ENCODE measurements around the gene SMPD1.

SMPD1 gene

GRCh38 chr11:6400431-6401345, 10.4 kb downstream of the SMPD1 start:
- Mint-ChIP-seq H3K4me1 (ENCODE audit: low read depth) (peaks cover 81% of the 10 kb centered on the region), H3K27me3 (no peaks in the 10 kb centered on the region), H3K36me3 (peaks cover 26% of the 10 kb centered on the region), H3K27ac (peak overlapping the region; percentile 43), H3K9me3 (ENCODE audit: low read depth) (no peaks in the 10 kb centered on the region), H3K4me3 (peak overlapping the region; percentile 33)

- Mint-ChIP-seq H3K4me1 (ENCODE audit: low read depth) (peaks cover 81% of the 10 kb centered on the region), H3K9me3 (ENCODE audit: low read depth) (no peaks in the 10 kb centered on the region), H3K36me3 (peaks cover 23% of the 10 kb centered on the region), H3K4me3 (no peak overlapping the region), H3K27me3 (no peaks in the 10 kb centered on the region), H3K27ac (peak overlapping the region; percentile 94)
These were observed 11.2 kb downstream of the SMPD1 start for GRCh38 chr11:6401464-6401863.

- H3K4me1 Mint-ChIP-seq (ENCODE audit: low read depth) = peaks cover 86% of the 10 kb centered on the region
- peak overlapping the region; percentile 94 for H3K27ac Mint-ChIP-seq
- H3K9me3 Mint-ChIP-seq (ENCODE audit: low read depth) = no peaks in the 10 kb centered on the region
- no peaks in the 10 kb centered on the region for H3K27me3 Mint-ChIP-seq
- H3K4me3 Mint-ChIP-seq = peak overlapping the region; percentile 87
- peaks cover 23% of the 10 kb centered on the region for H3K36me3 Mint-ChIP-seq
These were observed 11.8 kb downstream of the SMPD1 start for GRCh38 chr11:6402061-6402470.

GRCh38 chr11:6402561-6402981, 12.3 kb downstream of the SMPD1 start:
- peak overlapping the region; percentile 94 for H3K27ac Mint-ChIP-seq
- peaks cover 23% of the 10 kb centered on the region for H3K36me3 Mint-ChIP-seq
- peak overlapping the region; percentile 87 for H3K4me3 Mint-ChIP-seq
- H3K9me3 Mint-ChIP-seq (ENCODE audit: low read depth) = no peaks in the 10 kb centered on the region
- H3K4me1 Mint-ChIP-seq (ENCODE audit: low read depth) = peaks cover 91% of the 10 kb centered on the region
- no peaks in the 10 kb centered on the region for H3K27me3 Mint-ChIP-seq

GRCh38 chr11:6403539-6403938, 13.3 kb downstream of the SMPD1 start:
- Mint-ChIP-seq H3K4me1 (ENCODE audit: low read depth) (peaks cover 87% of the 10 kb centered on the region), H3K27ac (peak overlapping the region; percentile 61), H3K36me3 (peaks cover 20% of the 10 kb centered on the region), H3K9me3 (ENCODE audit: low read depth) (no peaks in the 10 kb centered on the region), H3K4me3 (peak overlapping the region; percentile 87), H3K27me3 (no peaks in the 10 kb centered on the region)

GRCh38 chr11:6404342-6405051, 14.2 kb downstream of the SMPD1 start:
- no peaks in the 10 kb centered on the region for H3K9me3 Mint-ChIP-seq (ENCODE audit: low read depth)
- H3K27me3 Mint-ChIP-seq = no peaks in the 10 kb centered on the region
- H3K4me1 Mint-ChIP-seq (ENCODE audit: low read depth) = peaks cover 85% of the 10 kb centered on the region
- peaks cover 13% of the 10 kb centered on the region for H3K36me3 Mint-ChIP-seq
- peak overlapping the region; percentile 72 for H3K4me3 Mint-ChIP-seq
- peak overlapping the region; percentile 61 for H3K27ac Mint-ChIP-seq

- H3K27me3 Mint-ChIP-seq = no peaks in the 10 kb centered on the region
- H3K4me1 Mint-ChIP-seq (ENCODE audit: low read depth) = peaks cover 86% of the 10 kb centered on the region
- no peaks in the 10 kb centered on the region for H3K9me3 Mint-ChIP-seq (ENCODE audit: low read depth)
These were observed 14.9 kb downstream of the SMPD1 start for GRCh38 chr11:6405052-6405667.

GRCh38 chr11:6405846-6406245, 15.6 kb downstream of the SMPD1 start:
- H3K9me3 Mint-ChIP-seq (ENCODE audit: low read depth) = no peaks in the 10 kb centered on the region
- H3K4me1 Mint-ChIP-seq (ENCODE audit: low read depth) = peaks cover 83% of the 10 kb centered on the region
- peak overlapping the region; percentile 38 for H3K4me3 Mint-ChIP-seq
- no peaks in the 10 kb centered on the region for H3K27me3 Mint-ChIP-seq
- H3K27ac Mint-ChIP-seq = peak overlapping the region; percentile 51
- H3K36me3 Mint-ChIP-seq = peaks cover 8% of the 10 kb centered on the region

More at GRCh38 chr11:6405052-6405667, 14.9 kb downstream of the SMPD1 start:
- Mint-ChIP-seq H3K36me3 (peaks cover 8% of the 10 kb centered on the region), H3K4me3 (no peak overlapping the region), H3K27ac (no peak overlapping the region)

- Mint-ChIP-seq H3K36me3 (peaks cover 6% of the 10 kb centered on the region), H3K4me1 (ENCODE audit: low read depth) (peaks cover 81% of the 10 kb centered on the region), H3K4me3 (peak overlapping the region; percentile 38), H3K27ac (peak overlapping the region; percentile 51), H3K27me3 (no peaks in the 10 kb centered on the region), H3K9me3 (ENCODE audit: low read depth) (no peaks in the 10 kb centered on the region)
These were observed 16.1 kb downstream of the SMPD1 start for GRCh38 chr11:6406370-6406769.

- H3K9me3 Mint-ChIP-seq (ENCODE audit: low read depth) = no peaks in the 10 kb centered on the region
- no peak overlapping the region for H3K4me3 Mint-ChIP-seq
- peaks cover 3% of the 10 kb centered on the region for H3K36me3 Mint-ChIP-seq
- peaks cover 58% of the 10 kb centered on the region for H3K4me1 Mint-ChIP-seq (ENCODE audit: low read depth)
- no peak overlapping the region for H3K27ac Mint-ChIP-seq
- no peaks in the 10 kb centered on the region for H3K27me3 Mint-ChIP-seq
These were observed 20.6 kb downstream of the SMPD1 start for GRCh38 chr11:6410695-6411430.

- H3K36me3 Mint-ChIP-seq = peaks cover 3% of the 10 kb centered on the region
- peak overlapping the region; percentile 47 for H3K27ac Mint-ChIP-seq
- no peak overlapping the region for H3K4me3 Mint-ChIP-seq
- H3K27me3 Mint-ChIP-seq = no peaks in the 10 kb centered on the region
- H3K9me3 Mint-ChIP-seq (ENCODE audit: low read depth) = no peaks in the 10 kb centered on the region
- peaks cover 50% of the 10 kb centered on the region for H3K4me1 Mint-ChIP-seq (ENCODE audit: low read depth)
These were observed 21.3 kb downstream of the SMPD1 start for GRCh38 chr11:6411594-6412031.

- Mint-ChIP-seq H3K27ac (no peak overlapping the region), H3K36me3 (no peaks in the 10 kb centered on the region), H3K4me3 (no peak overlapping the region), H3K9me3 (ENCODE audit: low read depth) (no peaks in the 10 kb centered on the region), H3K27me3 (no peaks in the 10 kb centered on the region), H3K4me1 (ENCODE audit: low read depth) (peaks cover 36% of the 10 kb centered on the region)
These were observed 23.5 kb downstream of the SMPD1 start for GRCh38 chr11:6413791-6414201.

- H3K27ac Mint-ChIP-seq = no peak overlapping the region
- H3K27me3 Mint-ChIP-seq = no peaks in the 10 kb centered on the region
- H3K9me3 Mint-ChIP-seq (ENCODE audit: low read depth) = no peaks in the 10 kb centered on the region
- peaks cover 30% of the 10 kb centered on the region for H3K4me1 Mint-ChIP-seq (ENCODE audit: low read depth)
- H3K4me3 Mint-ChIP-seq = no peak overlapping the region
- no peaks in the 10 kb centered on the region for H3K36me3 Mint-ChIP-seq
These were observed 24.6 kb downstream of the SMPD1 start for GRCh38 chr11:6414874-6415328.

- Mint-ChIP-seq H3K36me3 (no peaks in the 10 kb centered on the region), H3K4me1 (ENCODE audit: low read depth) (peaks cover 26% of the 10 kb centered on the region), H3K27me3 (no peaks in the 10 kb centered on the region), H3K27ac (no peak overlapping the region), H3K4me3 (no peak overlapping the region), H3K9me3 (ENCODE audit: low read depth) (no peaks in the 10 kb centered on the region)
These were observed 25.5 kb downstream of the SMPD1 start for GRCh38 chr11:6415797-6416196.

Measured in activated naive CD8-positive, alpha-beta T cell (primary cell).